Liver (tissue), 3 donors: ENCODE results near the gene SMIM26.

Experiments
- REST ChIP-seq: IDR thresholded peaks from 2 replicates; pipeline ENCODE4 v1.6.1; 2016; ENCODE audit warnings: antibody characterized with exemption, mild to moderate bottlenecking
- RXRA ChIP-seq, 2 donors: IDR thresholded peaks; 2 replicates each; pipeline ENCODE4 v1.6.1; 2017 to 2018; ENCODE audit warnings: antibody characterized with exemption in 2 of 2, mild to moderate bottlenecking in 1 of 2
- TF ChIP-seq, protein P1 (sequence below): IDR thresholded peaks from 2 replicates; pipeline ENCODE4 v1.6.1; 2016; ENCODE audit warnings: antibody characterized with exemption
- TF ChIP-seq, protein P2 (sequence below): fragments of 150-350 bp; IDR thresholded peaks from 2 replicates; pipeline ENCODE4 v1.5.1; 2017; ENCODE audit warnings: improper control_type of control experiment, low read depth, low read length; ENCODE audit not compliant: missing input control
- TF ChIP-seq, protein P3 (sequence below): IDR thresholded peaks from 2 replicates; pipeline ENCODE4 v1.6.1; 2016; ENCODE audit warnings: antibody characterized with exemption
- donor health status: healthy.
- donor health status: healthy.

GRCh38 chr20:18611492-18611891, 44.3 kb downstream of the SMIM26 start:
- TF ChIP-seq, protein P1, sequence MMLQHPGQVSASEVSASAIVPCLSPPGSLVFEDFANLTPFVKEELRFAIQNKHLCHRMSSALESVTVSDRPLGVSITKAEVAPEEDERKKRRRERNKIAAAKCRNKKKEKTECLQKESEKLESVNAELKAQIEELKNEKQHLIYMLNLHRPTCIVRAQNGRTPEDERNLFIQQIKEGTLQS = no peak
- no peak for TF ChIP-seq REST
- TF ChIP-seq RXRA (IDR thresholded peaks at IDR 0.05) = no peak
- TF ChIP-seq, protein P2, sequence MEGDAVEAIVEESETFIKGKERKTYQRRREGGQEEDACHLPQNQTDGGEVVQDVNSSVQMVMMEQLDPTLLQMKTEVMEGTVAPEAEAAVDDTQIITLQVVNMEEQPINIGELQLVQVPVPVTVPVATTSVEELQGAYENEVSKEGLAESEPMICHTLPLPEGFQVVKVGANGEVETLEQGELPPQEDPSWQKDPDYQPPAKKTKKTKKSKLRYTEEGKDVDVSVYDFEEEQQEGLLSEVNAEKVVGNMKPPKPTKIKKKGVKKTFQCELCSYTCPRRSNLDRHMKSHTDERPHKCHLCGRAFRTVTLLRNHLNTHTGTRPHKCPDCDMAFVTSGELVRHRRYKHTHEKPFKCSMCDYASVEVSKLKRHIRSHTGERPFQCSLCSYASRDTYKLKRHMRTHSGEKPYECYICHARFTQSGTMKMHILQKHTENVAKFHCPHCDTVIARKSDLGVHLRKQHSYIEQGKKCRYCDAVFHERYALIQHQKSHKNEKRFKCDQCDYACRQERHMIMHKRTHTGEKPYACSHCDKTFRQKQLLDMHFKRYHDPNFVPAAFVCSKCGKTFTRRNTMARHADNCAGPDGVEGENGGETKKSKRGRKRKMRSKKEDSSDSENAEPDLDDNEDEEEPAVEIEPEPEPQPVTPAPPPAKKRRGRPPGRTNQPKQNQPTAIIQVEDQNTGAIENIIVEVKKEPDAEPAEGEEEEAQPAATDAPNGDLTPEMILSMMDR = no peak
- TF ChIP-seq, protein P3, sequence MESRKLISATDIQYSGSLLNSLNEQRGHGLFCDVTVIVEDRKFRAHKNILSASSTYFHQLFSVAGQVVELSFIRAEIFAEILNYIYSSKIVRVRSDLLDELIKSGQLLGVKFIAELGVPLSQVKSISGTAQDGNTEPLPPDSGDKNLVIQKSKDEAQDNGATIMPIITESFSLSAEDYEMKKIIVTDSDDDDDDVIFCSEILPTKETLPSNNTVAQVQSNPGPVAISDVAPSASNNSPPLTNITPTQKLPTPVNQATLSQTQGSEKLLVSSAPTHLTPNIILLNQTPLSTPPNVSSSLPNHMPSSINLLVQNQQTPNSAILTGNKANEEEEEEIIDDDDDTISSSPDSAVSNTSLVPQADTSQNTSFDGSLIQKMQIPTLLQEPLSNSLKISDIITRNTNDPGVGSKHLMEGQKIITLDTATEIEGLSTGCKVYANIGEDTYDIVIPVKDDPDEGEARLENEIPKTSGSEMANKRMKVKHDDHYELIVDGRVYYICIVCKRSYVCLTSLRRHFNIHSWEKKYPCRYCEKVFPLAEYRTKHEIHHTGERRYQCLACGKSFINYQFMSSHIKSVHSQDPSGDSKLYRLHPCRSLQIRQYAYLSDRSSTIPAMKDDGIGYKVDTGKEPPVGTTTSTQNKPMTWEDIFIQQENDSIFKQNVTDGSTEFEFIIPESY = no peak
